ENCODE data around the gene ZEB2.

- TF ChIP-seq ERF (CRISPR knock-in tag; IDR thresholded peaks at IDR 0.05) (no peak), EP300 (IDR thresholded peaks at IDR 0.05; ENCODE audit: low read depth in 2 of 2, low read length in 2 of 2) (no peak), EP300 (CRISPR knock-in tag; IDR thresholded peaks at IDR 0.05; ENCODE audit: borderline replicate concordance) (no peak), SCMH1 (CRISPR knock-in tag; IDR thresholded peaks at IDR 0.05; ENCODE audit: borderline replicate concordance) (no peak), ZNF740 (CRISPR knock-in tag; IDR thresholded peaks at IDR 0.05) (no peak), ZNF3 (CRISPR knock-in tag; IDR thresholded peaks at IDR 0.05) (no peak)
These were observed 45.9 kb downstream of the ZEB2 start for GRCh38 chr2:144474017-144474416.

All from HepG2 (cell line).